Cerebellar cortex (tissue), 1 donor: ENCODE results near the gene KDM5B.

Source experiments
- DNase-seq: peaks from one replicate; pipeline ENCODE4 v3.0.0-alpha.2; 2015; ENCODE audit warnings: low spot score

KDM5B gene

GRCh38 chr1:202685641-202686040 is 122.6 kb downstream of the KDM5B start:
- no peak for DNase-seq

GRCh38 chr1:202684716-202685115 is 123.5 kb downstream of the KDM5B start:
- no peak for DNase-seq

DNA sequence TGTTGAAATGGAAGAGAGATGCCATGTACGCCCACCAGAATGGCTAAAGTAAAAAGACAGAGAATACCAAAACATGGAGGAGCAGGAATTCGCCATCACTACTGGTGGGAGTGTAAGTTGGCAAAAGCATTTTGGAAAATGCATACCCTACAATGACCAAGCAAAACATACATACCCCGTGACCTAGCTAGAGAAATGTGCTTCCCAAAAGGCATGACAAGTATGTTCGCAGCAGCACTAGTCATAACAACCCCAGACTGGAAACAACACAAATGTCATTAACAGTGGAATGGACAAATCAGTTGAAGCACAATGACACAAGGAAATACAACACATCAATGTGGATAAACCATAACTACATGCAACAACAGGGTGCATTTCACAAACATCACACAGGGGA is 125.2 kb downstream of the KDM5B start:
- DNase-seq = no peak

- no peak for DNase-seq
Measured at GRCh38 chr1:202682477-202682876, 125.7 kb downstream of the KDM5B start.

GRCh38 chr1:202681736-202682420 is 126.3 kb downstream of the KDM5B start:
- no peak for DNase-seq

DNA sequence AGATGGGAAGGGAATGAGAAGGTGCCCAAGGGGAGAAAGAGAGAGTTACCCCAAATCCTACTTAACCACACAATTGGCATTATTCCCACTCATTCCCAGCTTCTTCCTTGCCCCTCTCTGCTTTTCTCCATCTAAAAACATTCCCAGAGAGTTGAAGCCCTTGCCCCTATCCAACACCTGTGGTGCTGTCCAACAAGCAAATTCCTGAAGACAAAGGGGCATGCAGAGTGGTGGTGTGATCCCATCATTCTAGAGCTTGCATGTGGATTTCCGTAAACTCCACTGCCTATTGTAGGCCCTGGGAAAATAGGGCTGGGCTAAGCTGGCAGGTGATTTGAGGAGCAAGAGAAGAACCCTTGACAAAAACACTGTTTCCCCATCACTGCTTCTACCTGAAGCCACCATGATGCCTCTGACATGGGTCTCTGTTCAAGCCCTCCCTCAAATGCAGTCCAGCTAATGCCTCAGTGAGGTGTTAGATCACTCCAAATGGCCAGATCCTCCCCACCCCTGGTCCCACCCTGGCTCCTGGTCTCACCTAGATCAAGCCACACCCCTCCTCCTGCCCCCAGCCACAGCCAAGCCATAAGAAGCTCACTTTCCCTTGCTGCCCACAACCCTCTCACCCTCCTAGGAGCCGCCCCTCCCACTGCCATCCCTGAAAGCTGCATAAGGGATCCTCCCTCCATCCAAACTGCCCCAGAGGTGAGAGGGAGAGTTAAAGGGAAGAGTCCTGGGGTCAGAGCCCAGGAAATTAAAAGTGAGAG is 127.5 kb downstream of the KDM5B start:
- DNase-seq = no peak

- no peak for DNase-seq
Measured at GRCh38 chr1:202679406-202680177, 128.6 kb downstream of the KDM5B start.

GRCh38 chr1:202677433-202677832 is 130.8 kb downstream of the KDM5B start:
- no peak for DNase-seq
